Right hindlimb (tissue), 1 donor: ENCODE measurements around the gene LRP1B.
"Not testable (repeated sequence)": the region's sequence is repeated elsewhere in the genome, so short reads cannot be mapped to it uniquely, and the experiment has no call there.

Experiments
- DNase-seq: peaks from one replicate; pipeline ENCODE4 v3.0.0-alpha.2; 2018

Gene LRP1B

DNA sequence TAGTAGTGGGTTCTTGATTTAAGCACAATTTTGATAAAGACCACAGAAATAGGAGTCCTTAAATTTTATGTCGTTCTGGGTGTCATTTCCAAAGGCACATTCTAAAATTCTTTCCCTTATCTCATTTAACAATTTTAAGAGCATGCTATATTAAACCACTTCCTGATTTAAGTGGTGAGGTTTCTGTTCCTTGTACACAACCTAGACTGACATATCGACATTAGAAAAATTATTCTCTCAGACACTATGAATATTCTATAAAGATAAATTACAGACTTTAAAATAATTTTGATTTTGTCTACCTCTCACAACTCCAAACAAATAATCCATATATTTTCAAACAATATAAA is 923.8 kb downstream of the LRP1B start:
- no peak for DNase-seq

DNA sequence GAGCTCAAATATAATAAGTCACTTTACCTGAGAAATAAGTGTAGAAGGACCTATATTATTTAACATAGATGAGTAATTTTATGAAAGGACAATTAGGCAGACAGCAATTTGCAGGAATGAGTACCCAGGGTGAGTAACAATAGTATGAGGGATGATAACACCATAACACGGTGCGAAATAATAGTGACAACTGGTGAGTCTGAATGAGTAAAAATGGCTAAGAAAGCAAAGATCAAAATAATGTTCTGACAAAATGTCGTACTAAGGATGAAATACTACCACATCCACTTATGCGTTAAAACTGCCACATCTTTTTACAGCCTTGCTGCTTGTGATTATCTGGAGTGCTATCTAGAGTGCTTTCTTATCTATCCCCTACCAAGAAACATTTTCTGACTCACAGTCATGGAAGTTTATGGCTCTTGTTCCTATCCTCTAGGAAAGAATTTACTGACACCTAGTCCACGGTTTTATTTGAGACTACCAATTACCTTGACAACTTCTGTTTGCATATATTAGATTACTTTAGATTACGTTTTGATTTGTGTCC is 929.7 kb downstream of the LRP1B start:
- no peak for DNase-seq

DNA sequence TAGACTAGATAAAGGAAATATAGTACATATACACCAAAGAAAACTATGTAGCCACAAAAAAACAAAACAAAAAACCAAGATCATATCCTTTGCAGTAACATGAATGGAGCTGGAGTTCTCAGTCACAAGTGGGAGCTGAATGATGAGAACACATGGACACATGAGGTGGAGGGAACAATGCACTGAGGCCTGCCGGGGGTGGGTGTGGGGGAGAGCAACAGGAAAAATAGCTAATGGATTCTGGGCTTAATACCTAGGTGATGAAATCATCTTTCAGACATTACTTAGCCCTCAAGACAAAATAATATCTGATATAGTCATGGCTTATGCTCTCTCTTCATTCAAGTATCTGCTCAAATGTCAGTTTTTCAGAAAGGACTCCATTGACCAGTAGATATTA is 930.6 kb downstream of the LRP1B start:
- DNase-seq = no peak

DNA sequence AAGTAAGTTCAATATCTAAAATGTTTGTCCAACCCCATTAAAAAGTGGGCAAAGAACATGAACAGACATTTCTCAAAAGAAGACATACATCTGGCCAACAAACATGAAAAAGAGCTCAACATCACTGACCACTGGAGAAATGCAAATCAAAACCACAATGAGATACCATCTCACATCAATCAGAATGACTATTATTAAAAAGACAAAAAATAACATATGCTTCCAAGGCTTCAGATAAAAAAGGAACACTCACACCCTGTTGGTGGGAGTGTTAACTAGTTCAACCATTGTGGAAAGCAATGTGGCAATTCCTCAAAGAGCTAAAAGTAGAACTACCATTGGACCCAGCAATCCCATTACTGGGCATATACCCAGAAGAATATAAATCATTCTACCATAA is 931.1 kb downstream of the LRP1B start:
- no peak for DNase-seq

DNA sequence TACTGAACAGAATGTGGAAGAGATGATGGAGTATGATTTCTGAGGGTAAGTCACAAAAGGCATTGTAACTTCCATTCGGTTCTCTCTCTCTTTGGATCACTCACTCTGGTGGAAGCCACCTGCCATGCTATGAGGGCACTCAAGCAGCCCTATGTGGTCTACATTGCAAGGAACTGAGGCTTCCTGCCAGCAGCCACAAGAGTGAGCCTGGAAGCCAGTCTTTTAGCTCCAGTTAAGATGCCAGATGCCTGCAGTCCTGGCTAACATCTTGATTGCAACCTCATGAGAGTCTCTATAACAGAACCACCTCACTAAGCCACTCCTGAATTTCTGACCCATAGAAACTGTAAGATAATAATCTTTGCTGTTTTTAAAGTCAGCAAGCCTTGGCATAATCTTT is 935.7 kb downstream of the LRP1B start:
- no peak for DNase-seq

DNA sequence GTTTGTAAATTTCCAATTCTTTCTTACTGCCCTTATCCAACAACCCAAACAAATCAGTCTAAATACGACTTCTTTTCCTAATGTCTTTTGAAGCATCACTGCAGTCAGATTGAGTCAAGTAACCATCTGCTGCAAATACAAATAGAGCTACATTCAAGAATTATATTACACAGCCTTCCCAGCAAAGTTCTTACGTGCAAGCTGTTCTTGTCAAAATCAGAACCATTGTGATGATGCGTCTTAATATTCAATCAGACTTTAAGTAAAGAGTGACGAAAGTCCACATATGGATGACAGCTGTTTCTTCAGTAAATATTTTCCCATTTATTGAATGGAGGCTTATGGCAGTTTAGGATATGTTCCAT is 943.8 kb downstream of the LRP1B start:
- no peak for DNase-seq

DNA sequence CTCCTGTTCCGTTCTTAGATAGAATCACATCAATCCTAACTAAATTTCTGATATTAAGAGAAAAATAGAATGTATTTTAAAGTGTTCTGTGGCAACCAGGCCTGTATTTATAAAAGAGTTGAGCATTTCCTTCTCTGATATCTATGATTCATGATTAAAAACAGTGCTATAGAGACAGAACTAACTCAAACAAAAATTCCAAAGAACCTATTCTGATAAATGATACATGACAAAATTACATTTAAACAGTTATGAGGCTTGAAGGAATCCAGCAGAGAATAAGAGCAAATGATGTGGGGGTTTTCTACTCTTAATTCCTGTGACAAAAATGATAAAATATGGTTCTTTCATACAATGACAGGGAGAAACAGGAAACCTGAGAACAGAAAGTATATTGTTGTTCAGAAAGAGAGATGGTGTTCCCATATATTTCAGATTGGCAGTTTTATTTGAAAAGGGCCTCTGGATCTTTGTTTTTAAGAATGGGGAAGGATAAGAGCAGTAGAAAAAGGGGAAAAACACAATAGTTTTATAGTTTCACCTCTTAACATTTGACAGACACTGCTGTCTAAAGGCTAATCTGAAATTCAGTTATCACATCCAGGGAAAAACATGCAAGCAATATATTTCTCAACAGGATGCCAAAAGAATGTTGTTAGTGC is 944.3 kb downstream of the LRP1B start:
- DNase-seq = no peak

DNA sequence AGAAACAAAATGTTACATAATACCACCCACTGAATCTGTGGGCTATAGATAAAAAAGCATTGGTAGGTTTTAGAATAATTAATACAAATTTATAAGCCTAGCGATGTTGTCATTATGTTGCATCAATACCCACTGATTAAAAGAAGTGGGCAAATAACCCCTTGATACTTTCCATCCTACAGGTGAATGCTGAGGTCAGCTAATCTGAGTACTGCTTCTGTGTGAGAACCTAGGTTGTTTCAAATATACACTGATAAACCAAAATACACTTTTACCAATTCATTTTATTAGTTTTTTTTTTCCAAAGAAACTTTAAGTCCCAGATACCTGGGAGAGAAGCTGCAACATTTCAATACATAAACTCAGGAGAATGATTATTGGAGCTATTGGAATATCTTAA is 948.6 kb downstream of the LRP1B start:
- no peak for DNase-seq

DNA sequence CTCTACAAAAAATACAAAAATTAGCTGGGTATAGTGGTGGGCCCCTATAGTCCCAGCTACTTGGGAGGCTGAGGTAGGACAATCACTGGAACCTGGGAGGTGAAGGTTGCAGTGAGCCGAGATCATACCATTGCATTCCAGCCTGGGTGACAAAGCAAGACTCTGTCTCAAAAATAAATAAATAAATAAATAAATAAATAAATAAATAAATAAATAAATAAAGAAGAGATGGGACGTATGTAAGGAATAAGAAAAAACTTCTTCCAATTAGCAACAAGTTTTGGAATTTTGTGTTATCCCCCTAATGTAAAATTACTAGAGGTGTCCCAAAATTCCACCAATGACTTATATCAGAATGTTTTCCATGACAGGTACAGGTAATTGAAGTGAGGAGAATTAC is 961.7 kb downstream of the LRP1B start:
- DNase-seq = not testable (repeated sequence)

DNA sequence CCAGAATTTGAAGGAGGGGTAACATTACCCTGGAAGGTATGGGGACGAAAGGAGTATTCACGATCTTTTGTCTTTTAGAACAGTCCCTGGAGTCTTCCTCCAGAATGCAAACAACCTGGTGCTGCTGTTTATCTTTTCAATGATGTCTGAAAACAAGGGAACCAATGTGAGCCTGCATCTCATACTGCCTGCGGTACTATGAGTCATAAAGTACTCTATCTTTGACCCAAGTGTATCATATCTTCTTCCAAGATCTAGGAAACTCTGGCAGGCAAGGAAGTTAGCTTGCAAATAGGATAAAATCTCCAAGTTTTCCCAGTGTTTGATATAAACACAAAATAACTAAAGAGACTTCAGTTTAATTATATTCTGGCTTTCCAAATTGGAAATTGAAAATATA is 968.5 kb downstream of the LRP1B start:
- no peak for DNase-seq

DNA sequence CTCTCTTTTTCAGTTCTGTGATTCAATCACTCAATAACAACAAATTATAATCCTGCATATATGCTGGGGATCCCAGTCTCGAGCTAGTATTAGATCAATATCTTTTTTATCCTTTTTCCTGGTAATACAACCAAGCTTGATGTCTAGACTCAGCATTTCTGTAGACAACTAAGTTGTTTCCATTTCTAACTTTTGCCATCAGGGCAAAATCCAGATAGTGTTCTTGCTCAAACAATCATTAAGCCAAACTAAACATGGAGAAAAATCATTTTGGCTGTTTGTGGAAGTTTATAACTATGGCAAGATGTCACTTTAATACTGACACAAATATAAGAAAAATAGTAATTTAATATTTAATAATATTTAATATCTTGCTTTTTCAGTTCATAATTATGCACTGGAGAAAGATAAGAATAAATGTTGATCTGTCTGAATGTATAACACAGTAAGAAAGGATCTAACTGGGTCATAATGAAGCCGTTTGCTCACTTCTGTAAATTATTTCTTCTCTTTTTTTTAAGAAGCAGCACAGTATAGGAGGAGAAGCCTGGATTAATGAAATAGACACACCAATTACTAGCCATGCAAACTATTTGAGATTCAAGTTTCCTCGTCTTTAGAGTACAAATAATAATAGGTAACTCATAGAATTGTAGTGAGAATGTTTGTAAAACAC is 979.1 kb downstream of the LRP1B start:
- no peak for DNase-seq

DNA sequence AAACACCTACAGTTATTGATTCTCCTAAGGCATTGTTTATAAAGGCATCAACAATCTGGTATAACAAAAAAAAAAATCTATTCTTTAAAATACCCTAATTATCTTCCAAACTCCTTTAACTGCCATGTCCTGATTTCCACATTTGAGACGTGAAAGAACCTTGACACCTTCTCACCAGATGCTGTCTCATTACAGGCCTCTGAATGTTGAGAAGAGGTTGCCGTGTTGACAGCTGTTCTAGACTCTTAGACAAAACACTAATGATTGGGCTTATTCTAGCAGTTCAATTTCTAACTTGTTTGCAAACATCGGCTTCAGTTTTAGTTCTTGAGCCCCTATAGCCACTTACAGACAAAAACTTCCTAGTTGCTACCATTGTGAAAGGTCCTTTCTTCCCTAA is 988.8 kb downstream of the LRP1B start:
- no peak for DNase-seq

DNA sequence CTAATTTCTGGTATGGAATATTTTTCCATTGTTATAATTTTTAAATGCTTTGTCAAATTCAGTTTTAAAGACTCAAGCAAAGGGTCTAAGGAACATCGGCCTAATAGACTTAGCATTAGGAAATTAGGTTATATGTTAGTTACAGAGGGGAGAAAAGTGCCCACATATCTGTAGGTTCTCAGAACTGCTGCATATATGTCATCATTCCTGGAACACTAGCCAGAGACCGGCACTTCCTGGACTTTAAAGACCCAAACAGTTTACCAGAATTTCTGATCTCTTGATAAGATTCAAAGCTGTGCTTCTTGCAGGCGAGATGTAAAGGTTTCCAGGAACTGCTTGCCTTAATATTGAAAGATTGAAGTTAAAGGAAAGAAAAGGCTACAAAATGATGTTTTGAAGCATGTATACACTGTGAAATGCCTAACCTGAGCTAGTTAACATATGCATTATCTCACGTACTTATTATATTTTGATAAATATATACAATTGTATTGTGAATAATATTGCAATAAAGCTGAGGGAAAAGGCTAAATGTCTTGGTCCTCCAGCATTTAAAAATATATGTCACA is 993.6 kb downstream of the LRP1B start:
- no peak for DNase-seq

DNA sequence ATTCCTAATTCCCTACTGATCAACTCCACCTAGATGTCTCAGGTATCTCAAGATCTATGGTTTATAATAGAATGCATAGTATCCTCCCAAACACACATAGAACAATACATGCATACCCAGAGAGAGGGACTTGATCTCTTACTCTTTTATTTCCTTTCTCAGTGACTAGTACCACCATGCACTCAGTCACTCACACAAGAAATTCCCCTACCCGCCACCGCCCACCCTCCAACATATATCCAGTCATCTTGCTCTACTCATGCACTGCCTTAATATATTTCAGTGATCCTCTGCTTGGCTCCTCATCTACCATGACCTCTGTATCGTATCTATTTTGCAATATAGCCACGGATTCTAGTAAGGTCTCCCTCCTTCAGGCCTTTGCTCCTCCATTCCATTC is 996.9 kb downstream of the LRP1B start:
- DNase-seq = no peak

DNA sequence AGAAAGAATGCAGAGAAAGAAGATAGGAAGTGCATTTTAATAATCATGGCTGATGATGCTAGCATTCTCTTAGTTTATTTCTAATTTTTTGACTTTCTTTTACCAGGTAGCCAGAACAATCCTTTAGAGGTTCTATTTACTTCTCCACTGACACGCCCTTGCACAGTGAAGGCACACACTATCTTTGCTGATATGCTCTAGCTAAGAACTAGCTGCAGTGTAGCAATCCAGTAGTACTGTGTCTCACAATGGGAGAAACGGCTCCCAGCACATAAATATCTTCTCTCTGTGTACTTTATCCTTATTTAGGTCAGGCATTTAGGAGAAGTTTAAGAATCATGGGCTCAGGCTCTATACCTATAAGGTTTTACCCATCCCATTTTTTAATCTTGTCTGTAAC is 1005.4 kb downstream of the LRP1B start:
- DNase-seq = no peak

DNA sequence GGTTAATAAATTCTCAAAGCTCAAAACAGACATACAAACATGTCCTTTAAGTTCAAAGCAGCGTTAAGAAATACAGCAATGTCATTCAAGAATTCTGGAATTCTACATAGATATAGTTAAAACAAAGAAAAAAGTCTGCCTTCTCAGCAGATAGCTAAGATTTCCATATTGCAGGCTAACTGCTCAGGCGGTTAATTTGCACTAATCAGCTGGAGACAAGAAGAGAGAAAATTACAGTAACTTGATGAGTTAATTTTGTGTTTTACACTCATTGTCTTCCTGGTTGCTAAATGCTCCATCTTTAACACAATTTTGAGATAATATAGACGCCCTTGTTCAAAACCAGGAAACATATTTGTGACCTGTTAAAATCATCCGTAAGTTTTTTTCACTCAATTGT is 1012.0 kb downstream of the LRP1B start:
- no peak for DNase-seq

DNA sequence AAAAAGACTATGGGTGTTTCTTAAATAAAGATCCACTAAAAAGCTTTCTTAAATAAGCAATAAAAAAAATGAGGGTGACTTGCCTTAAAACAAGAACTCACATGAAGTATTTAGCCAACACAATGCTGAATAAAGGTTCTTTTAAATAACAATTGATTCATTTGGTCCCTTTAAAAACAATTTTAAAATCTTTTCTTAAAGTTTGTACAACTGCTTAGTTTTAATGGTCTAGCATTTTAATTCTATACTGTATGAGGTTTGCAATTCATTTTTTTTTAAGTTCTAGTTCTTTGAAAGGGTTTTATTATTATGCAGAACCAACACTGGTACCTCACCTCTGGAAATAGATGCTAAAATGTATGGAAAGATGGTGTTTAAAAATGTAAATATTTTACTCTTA is 1017.5 kb downstream of the LRP1B start:
- no peak for DNase-seq

DNA sequence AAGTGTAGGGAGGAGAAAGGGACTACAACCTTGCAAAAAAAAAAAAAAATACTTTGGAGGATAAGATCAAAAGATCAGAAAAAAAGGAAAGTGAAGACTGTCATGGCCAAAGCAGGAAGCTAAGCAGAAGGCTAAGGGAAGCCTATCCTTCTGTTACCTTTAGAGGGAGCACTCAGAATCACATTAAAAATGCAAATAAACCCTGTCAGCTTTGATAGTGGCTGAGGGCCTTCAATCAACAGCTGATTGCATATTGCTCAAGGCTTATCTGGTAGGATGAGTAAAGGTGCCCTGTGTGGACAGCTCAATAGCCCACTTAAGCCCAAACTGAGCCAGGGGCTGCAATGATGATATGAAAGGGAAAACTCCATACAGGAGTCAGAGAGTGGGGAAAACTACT is 1021.2 kb downstream of the LRP1B start:
- DNase-seq = no peak

DNA sequence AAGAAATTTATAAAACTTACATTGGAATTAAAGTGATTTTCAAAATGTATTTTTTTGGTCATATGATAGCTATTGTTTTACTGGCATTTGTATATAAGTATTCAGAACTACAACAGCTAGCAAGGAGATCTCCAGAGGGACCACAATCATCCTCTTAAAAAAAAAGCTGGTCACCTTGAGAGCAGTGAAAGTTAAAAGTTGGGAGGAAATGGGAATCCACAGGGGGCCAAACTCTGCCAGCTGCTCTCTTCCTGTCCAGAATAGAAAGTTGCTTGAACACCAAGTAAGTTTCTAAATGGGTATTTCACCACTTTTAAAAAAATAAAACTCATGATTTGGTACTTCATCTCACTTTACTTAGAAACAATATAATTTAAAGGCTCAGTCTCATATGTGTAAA is 1025.1 kb downstream of the LRP1B start:
- no peak for DNase-seq

DNA sequence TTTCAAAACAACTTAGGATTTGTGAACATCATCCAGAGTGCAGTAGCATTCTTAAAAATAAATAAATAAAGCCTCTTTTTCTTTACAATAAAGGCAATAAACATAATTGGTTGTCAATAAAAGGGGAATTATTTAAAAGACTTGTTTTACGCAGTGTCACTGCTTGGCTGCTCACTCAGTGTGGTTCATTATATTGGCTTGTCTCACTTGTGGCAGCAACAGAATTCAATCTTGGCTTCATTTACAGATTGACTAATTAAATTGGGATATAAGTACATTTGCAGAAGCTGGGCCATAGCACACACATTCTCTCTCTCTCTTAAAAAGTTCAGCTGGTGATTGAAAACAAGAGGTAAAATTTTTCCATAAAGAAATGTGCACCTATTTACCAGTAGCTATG is 1027.6 kb downstream of the LRP1B start:
- no peak for DNase-seq

DNA sequence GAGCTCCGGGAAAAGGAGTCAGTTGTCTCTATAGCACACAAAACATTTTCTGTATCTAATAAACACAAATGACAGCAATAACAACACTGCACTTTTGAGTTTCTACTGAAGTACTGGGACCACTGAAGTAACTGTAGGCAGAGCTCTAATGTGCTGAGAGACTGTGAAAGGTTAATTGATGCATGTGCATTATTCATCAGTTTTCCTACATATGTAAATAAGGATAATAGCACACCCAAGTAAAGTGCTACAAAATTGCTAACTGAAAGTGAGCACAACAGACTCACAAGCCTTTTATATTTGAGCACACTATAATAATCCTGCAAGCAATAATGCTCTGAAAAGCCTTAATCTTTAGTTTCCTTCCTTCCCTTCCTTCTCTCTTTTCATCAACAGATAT is 1051.6 kb downstream of the LRP1B start:
- DNase-seq = no peak

DNA sequence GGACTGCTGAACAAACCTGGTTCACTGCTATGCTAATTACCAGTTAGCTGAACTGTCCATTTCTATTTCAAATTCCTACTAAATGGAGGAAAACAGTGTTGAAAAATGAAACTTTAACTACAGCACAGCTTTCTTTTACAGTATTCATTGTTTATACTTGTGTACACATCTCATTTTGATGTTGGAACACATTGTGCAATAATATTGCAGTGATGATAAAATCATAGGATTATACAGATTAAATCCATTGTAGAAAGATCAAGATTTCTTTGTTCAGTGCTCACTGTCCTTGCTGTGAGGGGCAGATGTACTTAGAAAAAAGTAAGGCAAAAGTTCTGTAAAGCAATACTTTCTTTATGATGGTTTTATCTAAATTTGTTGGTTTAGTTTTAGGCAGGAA is 1055.1 kb downstream of the LRP1B start:
- no peak for DNase-seq

DNA sequence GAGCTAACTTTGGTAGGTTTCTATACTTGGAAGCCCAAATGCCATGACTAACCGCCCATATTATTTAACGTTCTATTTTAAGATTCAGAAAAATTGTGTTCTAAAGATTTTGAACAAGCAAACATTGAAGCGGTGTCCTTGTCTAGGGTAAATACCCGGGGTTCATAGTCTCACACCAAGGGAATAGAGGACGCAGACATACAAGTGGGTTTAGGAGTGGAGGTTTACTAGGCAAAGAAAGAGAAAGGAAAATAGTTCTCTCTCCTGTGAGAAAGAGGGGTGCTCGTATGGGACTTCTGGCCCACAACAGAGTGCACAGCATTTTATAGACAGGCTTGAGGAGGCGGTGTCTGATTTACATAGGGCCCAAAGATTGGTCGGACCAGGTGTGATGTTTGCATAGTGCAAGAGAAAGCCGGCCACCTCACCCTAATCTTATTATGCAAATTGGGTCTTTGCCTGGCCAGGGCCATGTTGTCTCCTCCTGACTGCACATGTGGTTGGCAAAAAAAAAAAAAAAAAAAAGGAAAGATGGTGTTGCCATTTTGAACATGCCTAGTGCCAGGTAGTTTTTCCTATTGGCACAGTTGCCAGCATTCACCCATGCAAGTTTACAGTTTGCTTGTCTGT is 1062.6 kb downstream of the LRP1B start:
- no peak for DNase-seq

DNA sequence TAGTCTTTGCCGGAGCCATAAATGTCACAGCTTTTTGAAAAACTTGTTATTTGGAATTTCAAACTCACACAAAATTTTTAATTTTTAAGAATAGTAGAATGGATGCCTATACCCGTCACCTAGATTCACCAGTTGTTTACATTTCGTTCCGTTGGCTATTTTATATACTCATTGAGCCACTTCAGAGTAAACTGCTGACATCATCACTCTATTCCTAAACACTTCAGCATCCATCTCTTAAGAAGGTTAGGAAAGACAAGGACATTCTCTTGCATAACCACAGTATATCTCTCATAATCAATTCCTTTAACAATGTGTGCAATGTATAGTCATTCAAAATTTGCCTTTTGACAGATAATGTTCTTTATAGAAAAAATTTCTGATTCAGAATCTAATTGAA is 1065.8 kb downstream of the LRP1B start:
- no peak for DNase-seq
